Thoracic aorta (tissue), 2 donors: ENCODE data around the gene FRAT1. TPM values are rescaled to one million over a fixed set of nuclear protein-coding genes. Genes with fewer than 3 reads are reported as not detected.

Experiments
- ATAC-seq: fragments of 150-250 bp; one replicate; pipeline ENCODE4 v1.8.0; 2017; ENCODE audit warnings: low read depth; ENCODE audit not compliant: insufficient number of reproducible peaks, low FRiP score
- DNase-seq: peaks from one replicate; pipeline ENCODE4 v3.0.0-alpha.2; 2020; ENCODE audit warnings: low spot score
- H3K27ac ChIP-seq, 2 donors: fragments of 200-600 bp; sonication (generic); 1 replicate in 1 of 2; 2 replicates in 1 of 2; pipeline ENCODE4 v1.5.1; 2016; ENCODE audit warnings: mild to moderate bottlenecking in 2 of 2, moderate library complexity in 2 of 2
- H3K27me3 ChIP-seq: fragments of 200-600 bp; sonication (generic); replicated peaks from 2 replicates; pipeline ENCODE4 v1.6.0; 2016; ENCODE audit warnings: mild to moderate bottlenecking; ENCODE audit not compliant: insufficient read depth
- H3K36me3 ChIP-seq: fragments of 200-600 bp; sonication (generic); one replicate; pipeline ENCODE4 v1.5.1; 2016
- H3K4me1 ChIP-seq, 2 donors: fragments of 200-600 bp; sonication (generic); 1 replicate in 1 of 2; 2 replicates in 1 of 2; pipeline versions ENCODE4 v1.5.1 to v1.6.0; 2016; ENCODE audit warnings: low read depth in 2 of 2, mild to moderate bottlenecking in 1 of 2; ENCODE audit not compliant: control insufficient read depth in 1 of 2
- H3K4me3 ChIP-seq: fragments of 200-600 bp; sonication (generic); 2 replicates; pipeline ENCODE4 v1.5.1; 2016; ENCODE audit warnings: mild to moderate bottlenecking
- H3K9me3 ChIP-seq: fragments of 200-600 bp; sonication (generic); 2 replicates; pipeline ENCODE4 v1.5.1; 2016
- total RNA-seq, 2 donors: library from RNA; depleted of rRNA; stranded (reverse); fragments of >200 nt; gene quantifications; one replicate each; pipeline versions ENCODE4 v1.1.0 to v1.2.3, GENCODE V29; 2016
- TF ChIP-seq, protein P1 (sequence below): fragments of 200-600 bp; sonication (generic); IDR thresholded peaks from one replicate; pipeline ENCODE4 v1.5.1; 2019; ENCODE audit warnings: antibody characterized with exemption

Gene FRAT1
- total RNA-seq, 2 donors from 2014 or later = 4.6 to 11.6 TPM

DNA sequence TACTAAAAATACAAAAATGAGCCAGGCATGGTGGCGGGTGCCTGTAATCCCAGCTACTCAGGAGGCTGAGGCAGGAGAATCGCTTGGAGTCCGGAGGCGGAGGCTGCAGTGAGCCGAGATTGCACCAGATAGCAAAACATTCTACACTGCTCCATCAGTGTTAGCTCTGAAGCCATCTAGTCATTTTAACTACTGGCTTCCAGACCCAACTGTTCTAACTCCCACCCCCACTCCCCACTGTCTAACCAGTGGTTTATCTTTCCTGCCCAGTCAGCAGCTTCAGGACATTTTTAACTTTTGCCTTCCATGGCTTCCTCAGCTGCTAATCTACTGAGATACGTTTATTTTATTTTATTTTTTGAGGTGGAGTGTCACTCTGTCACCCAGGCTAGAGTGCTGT, 6.2 kb upstream of the FRAT1 start:
- Histone ChIP-seq H3K27ac (no peak overlapping the region), H3K27me3 (no peaks in the 10 kb centered on the region), H3K4me3 (no peak overlapping the region), H3K4me1 (peaks cover 0 to 8% of the 10 kb centered on the region in 2 donors), H3K9me3 (no peaks in the 10 kb centered on the region), H3K36me3 (no peaks in the 10 kb centered on the region)
- no peak for ATAC-seq
- no peak for DNase-seq
- TF ChIP-seq, protein P1, sequence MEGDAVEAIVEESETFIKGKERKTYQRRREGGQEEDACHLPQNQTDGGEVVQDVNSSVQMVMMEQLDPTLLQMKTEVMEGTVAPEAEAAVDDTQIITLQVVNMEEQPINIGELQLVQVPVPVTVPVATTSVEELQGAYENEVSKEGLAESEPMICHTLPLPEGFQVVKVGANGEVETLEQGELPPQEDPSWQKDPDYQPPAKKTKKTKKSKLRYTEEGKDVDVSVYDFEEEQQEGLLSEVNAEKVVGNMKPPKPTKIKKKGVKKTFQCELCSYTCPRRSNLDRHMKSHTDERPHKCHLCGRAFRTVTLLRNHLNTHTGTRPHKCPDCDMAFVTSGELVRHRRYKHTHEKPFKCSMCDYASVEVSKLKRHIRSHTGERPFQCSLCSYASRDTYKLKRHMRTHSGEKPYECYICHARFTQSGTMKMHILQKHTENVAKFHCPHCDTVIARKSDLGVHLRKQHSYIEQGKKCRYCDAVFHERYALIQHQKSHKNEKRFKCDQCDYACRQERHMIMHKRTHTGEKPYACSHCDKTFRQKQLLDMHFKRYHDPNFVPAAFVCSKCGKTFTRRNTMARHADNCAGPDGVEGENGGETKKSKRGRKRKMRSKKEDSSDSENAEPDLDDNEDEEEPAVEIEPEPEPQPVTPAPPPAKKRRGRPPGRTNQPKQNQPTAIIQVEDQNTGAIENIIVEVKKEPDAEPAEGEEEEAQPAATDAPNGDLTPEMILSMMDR = no peak

DNA sequence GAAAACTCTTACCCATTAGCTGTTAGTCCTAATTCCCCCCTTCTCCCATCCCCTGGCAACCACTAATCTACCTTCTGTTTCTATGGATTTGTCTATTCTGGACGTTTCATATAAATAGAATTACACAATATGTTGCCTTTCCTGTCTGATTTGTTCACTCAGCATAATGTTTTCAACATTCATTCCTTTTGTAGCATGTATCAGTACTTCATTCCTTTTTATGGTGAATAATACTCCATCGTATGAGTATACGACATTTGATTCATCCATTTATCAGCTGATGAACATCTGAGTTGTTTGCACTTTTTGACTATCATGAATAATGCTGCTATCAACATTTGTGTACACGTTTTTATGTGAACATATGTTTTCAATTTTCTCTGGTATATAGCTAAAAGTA, 4.4 kb upstream of the FRAT1 start:
- ATAC-seq = no peak

DNA sequence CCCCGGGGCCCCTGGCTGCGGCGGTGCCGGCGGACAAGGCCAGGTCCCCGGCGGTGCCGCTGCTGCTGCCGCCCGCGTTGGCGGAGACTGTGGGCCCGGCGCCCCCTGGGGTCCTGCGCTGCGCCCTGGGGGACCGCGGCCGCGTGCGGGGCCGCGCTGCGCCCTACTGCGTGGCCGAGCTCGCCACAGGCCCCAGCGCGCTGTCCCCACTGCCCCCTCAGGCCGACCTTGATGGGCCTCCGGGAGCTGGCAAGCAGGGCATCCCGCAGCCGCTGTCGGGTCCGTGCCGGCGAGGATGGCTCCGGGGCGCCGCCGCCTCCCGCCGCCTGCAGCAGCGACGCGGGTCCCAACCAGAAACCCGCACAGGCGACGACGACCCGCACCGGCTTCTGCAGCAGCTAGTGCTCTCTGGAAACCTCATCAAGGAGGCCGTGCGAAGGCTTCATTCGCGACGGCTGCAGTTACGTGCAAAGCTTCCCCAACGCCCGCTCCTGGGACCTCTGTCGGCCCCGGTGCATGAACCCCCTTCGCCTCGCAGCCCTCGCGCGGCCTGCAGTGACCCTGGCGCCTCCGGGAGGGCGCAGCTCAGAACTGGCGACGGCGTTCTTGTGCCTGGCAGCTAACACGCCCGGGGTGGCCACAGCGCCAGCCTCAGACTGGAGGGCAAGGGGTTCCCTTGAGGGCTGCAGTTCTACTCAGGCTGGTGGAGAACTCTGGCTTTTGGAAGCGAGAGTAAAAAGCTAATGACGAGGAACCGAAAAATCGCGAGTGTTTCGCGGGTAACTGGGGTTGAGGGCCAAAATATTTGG, 804 bp downstream of the FRAT1 start:
- Histone ChIP-seq H3K27ac (peak overlapping the region; percentile 90 to 91), H3K4me1 (peaks cover 10 to 18% of the 10 kb centered on the region in 2 donors), H3K4me3 (peak overlapping the region; percentile 95), H3K27me3 (no peaks in the 10 kb centered on the region), H3K36me3 (no peaks in the 10 kb centered on the region), H3K9me3 (no peaks in the 10 kb centered on the region)
- DNase-seq (no peak), ATAC-seq (no peak)
- TF ChIP-seq, protein P1 = peak; percentile 24

More for the DNA sequence above, 4.4 kb upstream of the FRAT1 start:
- TF ChIP-seq, protein P1 = no peak
- no peak for DNase-seq
- H3K4me3 ChIP-seq = no peak overlapping the region
- no peak overlapping the region for H3K27ac ChIP-seq
- H3K36me3 ChIP-seq = no peaks in the 10 kb centered on the region
- H3K27me3 ChIP-seq = no peaks in the 10 kb centered on the region
- no peaks in the 10 kb centered on the region for H3K9me3 ChIP-seq
- no peaks in the 10 kb centered on the region for H3K4me1 ChIP-seq

DNA sequence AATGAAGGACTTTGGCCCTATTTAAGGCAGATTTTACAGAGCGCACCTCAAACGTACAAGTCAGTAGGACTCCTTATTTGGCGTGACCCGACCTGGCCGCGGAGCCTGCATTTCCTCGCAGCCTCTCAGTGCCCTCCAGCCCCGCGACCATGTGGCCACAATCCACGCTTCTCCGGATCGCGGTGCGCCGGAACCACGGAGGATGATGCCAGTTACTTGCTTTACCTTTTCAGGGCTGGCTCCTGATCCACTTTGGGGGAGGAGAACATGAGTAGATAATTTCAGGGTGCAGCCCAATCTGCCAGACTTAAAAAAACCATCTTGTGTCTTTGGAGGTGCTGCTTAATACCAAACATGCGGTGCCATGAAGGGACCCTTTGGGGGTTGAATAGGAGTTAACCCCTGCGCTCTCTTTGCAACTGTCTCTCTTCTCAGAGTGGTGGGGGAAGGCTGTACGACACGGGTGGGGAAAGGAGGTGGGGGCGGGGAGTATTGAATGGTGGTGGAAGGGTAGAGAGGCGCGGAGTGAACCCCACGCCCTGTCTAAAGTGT, 1.5 kb downstream of the FRAT1 start:
- no peaks in the 10 kb centered on the region for H3K9me3 ChIP-seq
- no peaks in the 10 kb centered on the region for H3K27me3 ChIP-seq
- ATAC-seq = no peak

More for the DNA sequence above, 1.5 kb downstream of the FRAT1 start:
- Histone ChIP-seq H3K36me3 (no peaks in the 10 kb centered on the region), H3K4me3 (peak overlapping the region; percentile 95), H3K4me1 (peaks cover 10 to 18% of the 10 kb centered on the region in 2 donors), H3K27ac (peak overlapping the region in 1 of 2 donors; percentile 90)
- TF ChIP-seq, protein P1 = no peak
- DNase-seq = no peak
